Epidermal melanocyte (primary cell): Measurements from ENCODE around the gene TTYH2.

ENCODE experiments used
- DNase-seq: peaks from one replicate; pipeline ENCODE4 v3.0.0; 2011; ENCODE audit warnings: low spot score; ENCODE audit not compliant: insufficient read length

Gene TTYH2

DNA sequence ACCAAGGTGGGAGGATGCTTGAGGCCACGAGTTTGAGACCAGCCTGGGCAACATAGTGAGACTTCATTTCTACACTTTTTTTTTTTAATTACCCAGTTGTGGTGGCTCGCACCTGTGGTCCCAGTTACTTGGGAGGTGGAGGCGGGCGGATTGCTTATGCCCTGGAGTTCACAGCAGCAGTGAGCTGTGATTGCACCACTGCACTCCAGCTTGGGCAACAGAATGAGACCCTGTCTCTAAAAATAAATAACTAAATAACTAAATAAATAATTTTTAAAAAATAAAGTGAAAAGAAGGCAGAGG lies 70.0 kb downstream of the TTYH2 start:
- no peak for DNase-seq

DNA sequence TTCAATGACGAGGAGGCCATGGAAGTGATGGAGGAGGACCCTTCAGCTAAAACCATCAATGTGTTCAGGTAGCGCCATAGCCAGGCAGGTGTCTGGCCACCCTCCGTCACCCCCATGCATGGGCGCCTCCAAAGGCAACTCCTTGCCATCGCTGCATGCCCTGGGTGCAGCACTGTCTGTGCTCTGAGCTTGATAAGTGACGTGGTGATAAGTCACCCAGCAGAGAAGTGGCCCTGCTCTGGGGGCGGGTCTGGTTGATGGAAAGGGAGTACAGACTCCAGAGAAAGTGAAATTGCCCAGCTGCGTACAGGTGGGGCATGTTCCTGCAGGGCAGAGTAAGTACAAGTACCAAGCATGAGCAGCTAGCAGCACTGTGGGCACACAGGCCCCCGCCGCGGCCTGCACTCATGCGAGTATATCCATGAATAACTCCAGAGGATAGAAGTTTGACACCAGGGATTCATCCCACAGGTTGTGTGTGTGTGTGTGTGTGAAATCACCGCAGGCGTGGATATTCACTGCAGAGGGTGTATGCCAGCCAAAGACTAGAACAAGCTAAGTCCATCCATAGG lies 73.7 kb downstream of the TTYH2 start:
- DNase-seq: no peak

DNA sequence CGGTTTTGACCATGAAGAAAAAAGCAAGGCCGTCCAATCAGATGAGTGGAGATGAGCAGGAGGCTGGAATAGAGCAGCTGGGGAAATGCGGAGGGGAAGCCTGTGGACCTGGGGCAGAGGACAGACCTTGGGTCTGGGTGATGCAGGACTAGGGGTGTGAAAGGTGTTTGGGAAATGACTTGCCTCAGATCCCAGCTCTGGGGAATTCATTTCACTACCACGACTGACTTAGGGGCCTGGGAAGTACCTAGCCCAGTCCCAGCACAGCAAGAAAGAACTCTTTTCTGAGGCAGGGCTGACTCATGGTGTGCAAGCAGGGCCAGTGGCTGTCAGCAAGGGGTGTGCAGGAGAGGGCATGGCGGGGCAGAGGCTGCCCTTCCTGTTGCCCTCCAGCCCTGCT lies 75.4 kb downstream of the TTYH2 start:
- DNase-seq: no peak

DNA sequence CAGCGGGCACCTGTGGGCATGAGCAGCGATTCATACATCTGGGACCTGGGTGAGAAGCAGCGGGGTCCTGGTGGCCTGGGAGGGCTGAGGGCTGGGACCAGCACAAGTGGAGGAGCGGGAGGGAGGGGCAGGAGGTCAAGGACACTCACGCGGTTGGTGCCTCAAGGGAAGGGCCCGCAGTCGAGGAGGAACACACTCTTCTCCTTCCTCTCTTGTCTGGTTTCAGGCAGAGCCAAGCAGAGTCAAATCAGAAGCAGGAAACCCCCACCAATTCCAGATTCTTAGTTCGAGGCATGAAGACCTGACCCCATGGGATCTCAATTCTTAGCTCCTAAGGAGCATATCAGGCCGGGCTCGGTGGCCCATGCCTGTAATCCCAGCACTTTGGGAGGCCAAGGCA lies 76.3 kb downstream of the TTYH2 start:
- no peak for DNase-seq

DNA sequence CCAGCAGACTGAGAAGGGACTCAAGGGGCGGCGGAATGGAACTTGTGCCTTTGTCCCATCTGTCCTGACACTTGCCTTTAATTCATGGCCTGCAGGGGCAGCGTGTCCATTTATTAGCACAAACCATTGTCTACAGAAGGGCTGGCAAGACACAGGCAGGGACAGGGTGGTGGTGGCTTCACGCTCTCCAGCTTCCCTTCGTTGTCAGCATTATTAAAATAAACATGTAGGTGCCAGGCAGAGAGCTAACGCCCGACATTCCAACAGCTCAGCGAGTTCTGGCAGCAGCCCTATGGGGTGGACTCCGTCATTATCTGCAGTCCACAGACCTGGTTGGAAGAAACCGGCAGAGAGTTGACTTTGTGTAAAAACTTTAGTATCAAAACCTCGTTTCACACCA lies 77.0 kb downstream of the TTYH2 start:
- no peak for DNase-seq

DNA sequence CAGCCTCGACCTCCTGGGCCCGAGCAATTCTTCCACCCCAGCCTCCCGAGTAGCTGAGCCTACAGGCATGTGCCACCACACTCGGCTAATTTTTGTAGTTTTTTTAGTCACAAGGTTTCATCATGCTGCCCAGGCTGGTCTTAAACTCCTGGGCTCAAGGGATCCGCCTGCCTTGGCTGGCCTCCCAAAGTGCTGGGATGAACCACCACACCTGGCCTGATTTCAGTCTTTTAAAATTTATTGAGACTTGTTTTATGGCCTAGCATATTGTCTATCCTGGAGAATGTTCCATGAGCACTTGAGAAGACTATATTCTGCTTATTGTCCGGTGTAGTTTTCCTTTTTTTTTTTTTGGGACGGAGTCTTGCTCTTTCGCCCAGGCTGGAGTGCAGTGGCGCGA lies 79.1 kb downstream of the TTYH2 start:
- DNase-seq: no peak

DNA sequence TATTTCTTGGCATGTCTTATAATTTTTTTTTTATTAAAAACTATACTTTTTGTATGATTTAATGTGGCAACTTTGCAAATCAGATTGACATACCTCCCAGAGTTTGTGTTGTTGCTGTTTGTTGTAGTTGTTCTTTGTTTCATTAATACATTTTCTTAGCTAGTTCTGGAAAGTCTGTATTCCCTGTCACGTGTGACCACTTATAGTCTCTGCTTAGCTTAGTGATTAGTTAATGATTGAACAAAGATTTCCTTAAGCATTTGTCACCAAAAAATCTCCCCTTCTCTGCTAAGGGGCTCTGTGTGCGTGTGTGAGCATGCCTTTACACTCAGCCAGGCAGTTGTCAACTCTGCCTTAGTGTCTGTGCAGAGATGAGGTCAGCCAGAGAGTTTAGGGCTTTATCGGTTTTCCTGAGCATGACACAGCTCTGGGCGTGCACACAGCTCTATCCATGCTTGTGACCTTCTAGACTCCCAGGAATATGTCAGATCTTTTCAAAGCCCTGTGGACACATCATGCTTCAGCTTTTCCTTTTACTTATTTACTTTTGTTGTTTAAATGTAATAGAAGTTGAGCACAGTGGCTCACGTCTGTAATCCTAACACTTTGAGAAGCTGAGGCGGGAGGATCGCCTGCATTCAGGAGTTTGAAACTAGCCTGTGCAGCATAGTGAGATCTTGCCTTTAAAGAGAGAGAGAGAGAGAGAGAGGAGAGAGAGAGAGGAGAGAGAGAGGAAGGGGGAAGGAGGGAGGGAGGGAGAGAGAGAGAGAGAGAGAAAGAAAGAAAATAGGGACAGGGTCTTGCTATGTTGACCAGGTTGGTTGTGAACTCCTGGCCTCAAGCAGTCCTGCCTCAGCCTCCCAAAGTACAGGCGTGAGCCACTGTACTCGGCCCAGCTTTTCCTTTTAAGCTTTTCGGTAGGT lies 82.5 kb downstream of the TTYH2 start:
- no peak for DNase-seq

DNA sequence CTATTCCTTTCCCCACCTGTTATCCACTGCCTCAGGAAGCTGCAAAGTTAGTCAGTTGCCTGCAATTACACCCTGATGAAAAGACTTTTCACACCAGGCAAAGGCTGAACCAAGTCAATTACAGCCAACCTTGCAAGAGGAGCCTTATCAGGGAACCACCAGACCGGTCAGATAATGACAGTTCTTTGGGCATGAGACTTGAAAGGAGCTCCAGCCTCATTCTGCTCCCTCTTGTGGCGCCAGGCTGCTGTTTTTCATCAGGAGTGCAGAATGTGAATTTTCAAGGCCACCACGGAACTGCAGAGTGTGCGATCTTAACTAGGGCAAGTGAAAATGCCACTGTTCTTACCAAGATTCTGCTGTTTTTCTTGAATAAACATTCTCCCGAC lies 83.2 kb downstream of the TTYH2 start:
- DNase-seq: no peak

DNA sequence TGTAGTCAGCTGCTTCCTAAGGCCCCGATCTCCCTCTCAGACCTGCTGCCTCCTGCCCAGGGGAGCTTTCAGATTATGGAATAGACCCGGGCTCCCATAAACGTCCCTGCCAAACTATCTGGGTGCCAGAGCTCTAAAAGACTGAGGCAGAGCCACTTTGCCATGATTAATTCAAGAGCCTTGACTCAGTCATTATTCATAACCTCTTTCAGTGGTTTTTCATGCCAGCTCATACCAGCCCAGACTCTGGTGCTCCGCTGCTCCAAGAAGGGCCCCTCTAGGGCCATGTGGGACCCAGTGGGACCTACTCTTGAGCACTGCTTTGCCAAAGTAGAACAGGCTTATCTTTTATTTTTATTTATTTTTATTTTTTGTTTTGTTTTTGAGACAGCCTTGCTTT lies 84.6 kb downstream of the TTYH2 start:
- DNase-seq: no peak

DNA sequence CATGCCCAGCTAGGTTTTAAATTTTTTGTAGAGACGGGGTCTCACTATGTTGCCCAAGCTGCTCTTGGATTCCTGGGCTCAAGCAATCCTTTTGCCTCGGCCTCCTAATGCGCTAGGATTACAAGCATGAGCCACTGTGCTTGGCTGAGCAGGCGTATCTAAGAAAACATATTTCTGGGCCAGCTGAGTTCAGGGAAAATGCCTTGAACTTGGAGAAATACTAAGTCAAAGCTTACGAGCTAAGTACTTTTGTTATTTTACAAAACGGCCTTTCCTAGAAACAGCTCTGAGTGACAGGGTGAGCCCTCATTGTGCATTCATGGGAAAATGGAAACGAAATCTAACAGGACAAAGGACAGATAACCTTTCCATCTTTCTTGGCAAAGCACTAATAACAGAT lies 85.4 kb downstream of the TTYH2 start:
- DNase-seq: no peak

DNA sequence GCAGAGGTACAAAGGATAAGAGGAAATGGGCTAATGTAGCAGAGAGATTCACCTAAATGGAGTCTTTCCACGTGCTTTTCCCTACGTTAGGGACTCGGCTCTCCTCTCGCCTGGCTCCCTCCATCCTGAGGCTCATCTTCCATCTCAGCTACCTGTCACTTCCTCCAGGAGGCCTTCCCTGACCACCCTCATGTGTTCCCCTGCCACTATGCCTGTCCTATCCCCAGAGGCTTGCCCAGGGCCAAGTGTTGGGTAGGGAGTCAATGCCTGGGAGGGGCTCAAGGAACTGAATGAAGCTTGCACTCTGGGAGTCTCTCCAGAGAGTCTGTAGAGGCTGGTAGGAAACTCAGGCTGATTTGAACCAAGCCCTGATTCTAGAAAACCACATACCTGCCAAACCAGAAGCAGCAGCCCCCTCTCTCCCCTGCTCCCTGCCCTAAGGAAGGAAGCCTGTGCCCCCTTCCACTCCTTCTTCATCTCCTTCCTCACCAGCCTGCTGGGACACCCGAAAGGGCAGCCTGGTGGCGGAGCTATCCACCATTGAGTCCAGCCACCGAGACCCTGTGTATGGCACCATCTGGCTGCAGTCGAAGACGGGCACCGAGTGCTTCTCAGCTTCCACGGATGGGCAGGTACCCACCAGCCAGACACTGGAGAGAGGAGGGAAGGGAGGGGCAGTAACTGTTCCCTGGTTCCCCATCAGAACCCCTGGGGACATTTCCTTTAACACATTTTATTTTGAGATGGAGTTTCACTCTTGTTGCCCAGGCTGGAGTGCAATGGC lies 86.0 kb downstream of the TTYH2 start:
- no peak for DNase-seq

DNA sequence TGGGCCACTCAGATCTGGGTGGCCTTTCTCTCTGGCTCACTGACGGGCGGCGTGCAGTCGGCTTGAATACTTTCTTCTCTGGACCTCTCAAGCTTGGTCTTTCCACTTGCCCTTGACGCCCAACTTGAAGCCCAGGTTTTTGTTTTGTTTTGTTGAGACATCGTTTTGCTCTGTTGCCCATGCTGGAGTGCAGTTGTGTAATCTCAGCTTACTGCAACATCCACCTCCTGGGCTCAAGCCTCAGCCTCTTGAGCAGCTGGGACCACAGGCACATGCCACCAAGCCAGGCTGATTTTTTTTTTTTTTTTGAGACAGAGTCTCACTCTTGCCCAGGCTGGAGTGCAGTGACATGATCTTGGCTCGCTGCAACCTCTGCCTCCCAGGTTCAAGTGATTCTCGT lies 89.9 kb downstream of the TTYH2 start:
- no peak for DNase-seq

DNA sequence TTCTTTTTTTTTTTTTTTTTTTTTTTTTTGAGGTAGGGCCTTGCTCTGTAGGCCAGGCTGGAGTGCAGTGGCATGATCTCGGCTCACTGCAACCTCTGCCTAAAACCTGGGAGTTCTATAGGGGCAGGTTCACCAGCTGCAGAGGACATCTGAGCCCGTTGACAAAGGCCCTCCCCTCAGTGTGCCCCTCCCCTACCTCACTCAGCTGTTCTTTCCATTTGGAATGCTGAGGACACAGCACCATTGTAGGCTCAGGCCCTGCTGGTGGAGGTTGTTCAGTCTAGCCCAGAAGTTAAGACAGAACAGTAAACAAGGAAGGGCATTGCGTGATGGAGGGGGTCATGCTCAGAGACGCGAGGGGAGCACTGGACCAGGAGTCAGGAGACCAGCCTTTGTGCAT lies 90.8 kb downstream of the TTYH2 start:
- no peak for DNase-seq

DNA sequence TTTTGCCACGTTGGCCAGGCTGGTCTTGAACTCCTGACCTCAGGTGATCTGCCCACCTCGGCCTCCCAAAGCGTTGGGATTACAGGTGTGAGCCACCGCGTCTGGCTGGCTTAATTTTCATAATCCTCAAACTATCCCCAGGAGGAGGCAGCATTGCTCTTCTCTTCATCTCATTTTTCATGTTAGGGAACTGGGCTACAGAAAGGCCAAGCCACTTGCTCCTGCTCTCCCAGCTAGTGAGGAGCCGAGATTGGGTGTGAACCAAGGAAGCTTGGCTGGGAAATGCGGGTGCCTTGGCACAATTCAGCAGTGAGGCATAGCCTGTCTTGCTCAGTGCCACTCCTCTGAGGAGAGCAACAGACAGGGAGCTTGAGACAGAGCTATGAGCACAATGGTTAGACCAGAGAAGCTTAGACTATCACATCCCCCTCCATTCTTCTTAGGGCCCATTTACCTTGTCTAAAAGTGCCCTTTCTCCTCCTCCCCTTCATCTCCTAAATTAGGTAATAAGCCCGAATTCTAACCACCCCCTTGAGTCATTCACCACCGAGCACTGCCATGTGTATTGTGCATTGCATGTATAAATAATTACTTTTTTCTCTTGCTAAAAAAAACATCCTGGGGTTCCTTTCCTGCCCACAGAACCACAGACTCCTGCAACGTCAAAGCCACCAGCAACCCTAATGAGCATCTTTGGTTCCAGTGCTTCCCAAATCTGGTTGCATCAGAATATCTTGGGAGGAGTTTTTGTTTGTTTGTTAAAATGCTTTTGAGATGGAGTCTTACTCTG lies 92.7 kb downstream of the TTYH2 start:
- DNase-seq: no peak

DNA sequence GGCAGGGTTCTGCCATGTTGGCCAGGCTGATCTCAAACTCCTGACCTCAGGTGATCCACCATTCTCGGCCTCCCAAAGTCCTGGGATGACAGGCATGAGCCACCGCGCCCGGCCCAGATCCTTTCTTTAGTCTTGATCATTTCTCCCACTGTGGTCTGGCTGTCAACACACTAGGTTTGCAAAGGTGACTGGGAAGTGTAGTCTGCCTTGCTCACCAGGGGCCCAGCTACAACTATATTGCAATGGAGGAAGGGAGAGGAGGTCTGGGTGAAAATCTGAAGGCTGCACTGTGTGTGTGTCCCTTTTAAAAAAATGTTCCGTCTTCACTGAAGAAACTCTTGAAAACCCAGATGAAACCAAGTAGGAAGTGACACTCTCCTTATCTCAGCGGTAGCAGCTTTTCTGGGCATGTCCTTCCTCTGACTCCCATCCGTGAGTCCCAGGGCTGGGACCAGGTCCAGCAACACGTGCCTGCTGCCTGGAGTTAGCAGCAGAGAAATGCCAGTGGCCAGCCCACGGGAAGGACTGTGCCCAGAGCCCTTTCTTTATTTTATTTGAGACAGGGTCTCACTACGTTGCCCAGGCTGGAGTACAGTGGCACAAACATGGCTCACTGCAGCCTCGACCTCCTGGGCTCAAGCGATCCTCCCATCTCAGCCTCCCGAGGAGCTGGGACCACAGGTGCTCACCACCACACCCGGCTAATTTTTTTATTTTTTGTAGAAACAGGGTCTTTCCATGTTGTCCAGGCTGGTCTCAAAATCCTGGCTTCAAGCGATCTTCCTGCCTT lies 94.8 kb downstream of the TTYH2 start:
- DNase-seq: no peak

DNA sequence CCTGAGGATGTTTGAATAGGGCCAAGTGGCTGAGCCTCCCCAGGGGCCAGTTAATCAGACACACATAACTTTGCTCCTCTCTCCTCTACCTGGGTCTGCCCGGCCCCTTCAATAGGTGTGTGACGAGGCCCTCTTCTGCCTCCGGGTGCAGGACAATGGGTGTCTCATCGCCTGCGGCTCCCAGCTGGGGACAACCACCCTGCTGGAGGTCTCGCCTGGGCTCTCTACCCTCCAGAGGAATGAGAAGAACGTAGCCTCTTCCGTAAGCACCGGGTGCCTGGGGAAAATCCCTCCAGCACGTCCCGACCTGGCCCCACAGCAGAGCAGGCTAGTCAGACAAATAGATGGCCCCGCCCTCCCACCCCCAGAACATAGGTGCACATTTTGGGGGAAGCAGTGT lies 96.5 kb downstream of the TTYH2 start:
- DNase-seq: no peak
